ENCODE data around the gene THTPA. TPM values are rescaled to one million over a fixed set of nuclear protein-coding genes. Genes with fewer than 3 reads are reported as not detected.

THTPA gene
- polyA plus RNA-seq, 3 donors: 15.3 to 18.2 (median 17.0) TPM

GRCh38 chr14:23518709-23519108, 37.4 kb upstream of the THTPA start:
- Histone ChIP-seq H3K9me3 (replicated peaks in 1 of 2; ENCODE audit: control insufficient read depth in 1 of 2, insufficient read depth in 1 of 2, low read length in 2 of 2) (no peaks in the 10 kb centered on the region), H3K9ac (ENCODE audit: insufficient read depth, low read length, poor library complexity, severe bottlenecking) (no peak overlapping the region), H3K4me1 (ENCODE audit: control insufficient read depth in 1 of 2, insufficient read depth in 2 of 2, low read length in 2 of 2) (peaks cover 14 to 18% of the 10 kb centered on the region in 2 donors), H4K20me1 (ENCODE audit: insufficient read depth, low read length) (no peaks in the 10 kb centered on the region), H3K36me3 (replicated peaks in 1 of 2; ENCODE audit: control insufficient read depth in 1 of 2, insufficient read depth in 2 of 2, low read length in 2 of 2) (no peaks in the 10 kb centered on the region), H3K4me3 (replicated peaks in 1 of 3; ENCODE audit: low read depth in 2 of 3, low read length in 3 of 3) (no peak overlapping the region), H3K4me2 (replicated peaks; ENCODE audit: extremely low read depth, low read length, poor library complexity, severe bottlenecking) (no peak overlapping the region), H2AFZ (ENCODE audit: insufficient read depth, low read depth, low read length, poor library complexity, severe bottlenecking) (no peak overlapping the region), H3K27me3 (ENCODE audit: control insufficient read depth in 2 of 2, insufficient read depth in 2 of 2, low read length in 2 of 2) (no peaks in the 10 kb centered on the region), H3K27ac (ENCODE audit: low read depth in 1 of 2, low read length in 2 of 2) (no peak overlapping the region), H3K79me2 (ENCODE audit: insufficient read depth, low read length) (no peaks in the 10 kb centered on the region)
- Mint-ChIP-seq H3K36me3 (no peaks in the 10 kb centered on the region), H3K4me1 (peaks cover 15% of the 10 kb centered on the region), H3K4me3 (no peak overlapping the region), H3K27ac (no peak overlapping the region), H3K27me3 (ENCODE audit: low read depth in 3 of 3) (peaks cover 1 to 4% (median 2%) of the 10 kb centered on the region in 3 donors), H3K9me3 (no peaks in the 10 kb centered on the region)
- no peak for DNase-seq
- 93% methylated on average over 2 of the region's 4 CpGs for WGBS (ENCODE audit: insufficient coverage)
- intact Hi-C loops (cut with micrococcal nuclease): no loop called here
- no peak for TF ChIP-seq CTCF (IDR thresholded peaks at IDR 0.05)

GRCh38 chr14:23520899-23521533, 35.1 kb upstream of the THTPA start:
- peaks cover 0 to 4% (median 2%) of the 10 kb centered on the region in 3 donors for H3K27me3 Mint-ChIP-seq (ENCODE audit: low read depth in 3 of 3)
- peak overlapping the region in 1 of 3 experiments; percentile 2 for H3K4me3 ChIP-seq (replicated peaks in 1 of 3; ENCODE audit: low read depth in 2 of 3, low read length in 3 of 3)
- H3K36me3 Mint-ChIP-seq: no peaks in the 10 kb centered on the region
- intact Hi-C loops (cut with micrococcal nuclease): no loop called here
- no peak for DNase-seq
- no peak overlapping the region for H2AFZ ChIP-seq (ENCODE audit: insufficient read depth, low read depth, low read length, poor library complexity, severe bottlenecking)
- no peak overlapping the region for H3K9ac ChIP-seq (ENCODE audit: insufficient read depth, low read length, poor library complexity, severe bottlenecking)
- H3K27ac ChIP-seq (ENCODE audit: low read depth in 1 of 2, low read length in 2 of 2): no peak overlapping the region
- H3K4me1 Mint-ChIP-seq: peaks cover 15% of the 10 kb centered on the region
- peak overlapping the region in 3 of 7 donors; percentile 6 to 79 (median 72) for H3K27ac Mint-ChIP-seq
- 94% methylated on average over 7 of the region's 14 CpGs for WGBS (ENCODE audit: insufficient coverage)
- H3K4me1 ChIP-seq (ENCODE audit: control insufficient read depth in 1 of 2, insufficient read depth in 2 of 2, low read length in 2 of 2): peaks cover 14 to 18% of the 10 kb centered on the region in 2 donors
- no peaks in the 10 kb centered on the region for H3K9me3 ChIP-seq (replicated peaks in 1 of 2; ENCODE audit: control insufficient read depth in 1 of 2, insufficient read depth in 1 of 2, low read length in 2 of 2)
- no peak overlapping the region for H3K4me2 ChIP-seq (replicated peaks; ENCODE audit: extremely low read depth, low read length, poor library complexity, severe bottlenecking)
- no peaks in the 10 kb centered on the region for H3K79me2 ChIP-seq (ENCODE audit: insufficient read depth, low read length)
- peak overlapping the region in 1 of 2 donors; percentile 74 for H3K4me3 Mint-ChIP-seq
- H4K20me1 ChIP-seq (ENCODE audit: insufficient read depth, low read length): no peaks in the 10 kb centered on the region
- no peak for TF ChIP-seq CTCF (IDR thresholded peaks at IDR 0.05)
- H3K9me3 Mint-ChIP-seq: no peaks in the 10 kb centered on the region
- no peaks in the 10 kb centered on the region for H3K27me3 ChIP-seq (ENCODE audit: control insufficient read depth in 2 of 2, insufficient read depth in 2 of 2, low read length in 2 of 2)
- no peaks in the 10 kb centered on the region for H3K36me3 ChIP-seq (replicated peaks in 1 of 2; ENCODE audit: control insufficient read depth in 1 of 2, insufficient read depth in 2 of 2, low read length in 2 of 2)
